ENCODE results near the gene ST8SIA1. TPM values are rescaled to one million over a fixed set of nuclear protein-coding genes. Genes with fewer than 3 reads are reported as not detected.

The ST8SIA1 gene
- total and polyA plus RNA-seq, 2 donors (not counting 1 experiment from before 2014, with no cell fraction given): 0.45 to 23.9 TPM

- Histone ChIP-seq H3K9me3 (ENCODE audit: control insufficient read depth, insufficient read depth, low read depth, low read length) (no peaks in the 10 kb centered on the region), H3K4me1 (ENCODE audit: control insufficient read depth, extremely low read depth, insufficient read depth, low read length) (peaks cover 9% of the 10 kb centered on the region), H2AFZ (ENCODE audit: low read length) (peak overlapping the region; percentile 36), H3K27ac (ENCODE audit: insufficient read depth, low read length) (peak overlapping the region; percentile 87), H3K9ac (ENCODE audit: insufficient read depth, low read length) (peak overlapping the region; percentile 52), H3K4me3 (replicated peaks in 1 of 4; ENCODE audit: control extremely low read depth in 1 of 4, insufficient read depth in 1 of 4, low read depth in 3 of 4, low read length in 4 of 4) (no peak overlapping the region), H3K79me2 (ENCODE audit: control insufficient read depth, insufficient read depth, low read length) (no peaks in the 10 kb centered on the region), H3K36me3 (ENCODE audit: control insufficient read depth, insufficient read depth, low read length) (peaks cover 1% of the 10 kb centered on the region), H4K20me1 (ENCODE audit: control insufficient read depth, extremely low read depth, insufficient read depth, low read length) (no peaks in the 10 kb centered on the region), H3K4me2 (ENCODE audit: extremely low read depth, insufficient read depth, low read length) (peak overlapping the region; percentile 77), H3K27me3 (ENCODE audit: control insufficient read depth, insufficient read depth, low read length) (no peaks in the 10 kb centered on the region)
- no peak for TF ChIP-seq EZH2 (IDR thresholded peaks at IDR 0.05; ENCODE audit: low read length, missing control alignments)
- TF ChIP-seq, protein P1, sequence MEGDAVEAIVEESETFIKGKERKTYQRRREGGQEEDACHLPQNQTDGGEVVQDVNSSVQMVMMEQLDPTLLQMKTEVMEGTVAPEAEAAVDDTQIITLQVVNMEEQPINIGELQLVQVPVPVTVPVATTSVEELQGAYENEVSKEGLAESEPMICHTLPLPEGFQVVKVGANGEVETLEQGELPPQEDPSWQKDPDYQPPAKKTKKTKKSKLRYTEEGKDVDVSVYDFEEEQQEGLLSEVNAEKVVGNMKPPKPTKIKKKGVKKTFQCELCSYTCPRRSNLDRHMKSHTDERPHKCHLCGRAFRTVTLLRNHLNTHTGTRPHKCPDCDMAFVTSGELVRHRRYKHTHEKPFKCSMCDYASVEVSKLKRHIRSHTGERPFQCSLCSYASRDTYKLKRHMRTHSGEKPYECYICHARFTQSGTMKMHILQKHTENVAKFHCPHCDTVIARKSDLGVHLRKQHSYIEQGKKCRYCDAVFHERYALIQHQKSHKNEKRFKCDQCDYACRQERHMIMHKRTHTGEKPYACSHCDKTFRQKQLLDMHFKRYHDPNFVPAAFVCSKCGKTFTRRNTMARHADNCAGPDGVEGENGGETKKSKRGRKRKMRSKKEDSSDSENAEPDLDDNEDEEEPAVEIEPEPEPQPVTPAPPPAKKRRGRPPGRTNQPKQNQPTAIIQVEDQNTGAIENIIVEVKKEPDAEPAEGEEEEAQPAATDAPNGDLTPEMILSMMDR (conservative IDR thresholded peaks at IDR 0.05 in 1 of 2, IDR thresholded peaks at IDR 0.05 in 1 of 2; ENCODE audit: low read depth in 1 of 2, low read length in 2 of 2): no peak
- DNase-seq (ENCODE audit: low read depth in 2 of 2): peak; percentile 99 to 100
Measured at GRCh38 chr12:22275843-22276242, 58.7 kb downstream of the ST8SIA1 start.

- no peak overlapping the region for H3K9ac ChIP-seq (ENCODE audit: insufficient read depth, low read length)
Measured at GRCh38 chr12:22272335-22273151, 62.0 kb downstream of the ST8SIA1 start.

GRCh38 chr12:22271023-22271422, 63.5 kb downstream of the ST8SIA1 start:
- Histone ChIP-seq H3K27me3 (ENCODE audit: control insufficient read depth, insufficient read depth, low read length) (no peaks in the 10 kb centered on the region), H2AFZ (ENCODE audit: low read length) (no peak overlapping the region), H3K27ac (ENCODE audit: insufficient read depth, low read length) (no peak overlapping the region)

More at GRCh38 chr12:22272335-22273151, 62.0 kb downstream of the ST8SIA1 start:
- no peaks in the 10 kb centered on the region for H3K9me3 ChIP-seq (ENCODE audit: control insufficient read depth, insufficient read depth, low read depth, low read length)
- H2AFZ ChIP-seq (ENCODE audit: low read length): no peak overlapping the region
- H3K4me3 ChIP-seq (replicated peaks in 1 of 4; ENCODE audit: control extremely low read depth in 1 of 4, insufficient read depth in 1 of 4, low read depth in 3 of 4, low read length in 4 of 4): no peak overlapping the region
- H3K36me3 ChIP-seq (ENCODE audit: control insufficient read depth, insufficient read depth, low read length): no peaks in the 10 kb centered on the region
- H4K20me1 ChIP-seq (ENCODE audit: control insufficient read depth, extremely low read depth, insufficient read depth, low read length): no peaks in the 10 kb centered on the region
- TF ChIP-seq EZH2 (IDR thresholded peaks at IDR 0.05; ENCODE audit: low read length, missing control alignments): no peak
- TF ChIP-seq, protein P1 (conservative IDR thresholded peaks at IDR 0.05 in 1 of 2, IDR thresholded peaks at IDR 0.05 in 1 of 2; ENCODE audit: low read depth in 1 of 2, low read length in 2 of 2): no peak
- peak in 1 of 2 donors; percentile 24 for DNase-seq (ENCODE audit: low read depth in 2 of 2)
- peaks cover 11% of the 10 kb centered on the region for H3K4me1 ChIP-seq (ENCODE audit: control insufficient read depth, extremely low read depth, insufficient read depth, low read length)
- no peak overlapping the region for H3K4me2 ChIP-seq (ENCODE audit: extremely low read depth, insufficient read depth, low read length)
- no peaks in the 10 kb centered on the region for H3K27me3 ChIP-seq (ENCODE audit: control insufficient read depth, insufficient read depth, low read length)
- H3K27ac ChIP-seq (ENCODE audit: insufficient read depth, low read length): no peak overlapping the region
- no peaks in the 10 kb centered on the region for H3K79me2 ChIP-seq (ENCODE audit: control insufficient read depth, insufficient read depth, low read length)

More at GRCh38 chr12:22271023-22271422, 63.5 kb downstream of the ST8SIA1 start:
- TF ChIP-seq, protein P1 (conservative IDR thresholded peaks at IDR 0.05 in 1 of 2, IDR thresholded peaks at IDR 0.05 in 1 of 2; ENCODE audit: low read depth in 1 of 2, low read length in 2 of 2): no peak
- no peak for TF ChIP-seq EZH2 (IDR thresholded peaks at IDR 0.05; ENCODE audit: low read length, missing control alignments)
- H3K4me3 ChIP-seq (replicated peaks in 1 of 4; ENCODE audit: control extremely low read depth in 1 of 4, insufficient read depth in 1 of 4, low read depth in 3 of 4, low read length in 4 of 4): no peak overlapping the region
- peak; percentile 89 to 95 for DNase-seq (ENCODE audit: low read depth in 2 of 2)
- no peaks in the 10 kb centered on the region for H3K36me3 ChIP-seq (ENCODE audit: control insufficient read depth, insufficient read depth, low read length)
- peak overlapping the region; percentile 36 for H3K4me2 ChIP-seq (ENCODE audit: extremely low read depth, insufficient read depth, low read length)
- peaks cover 7% of the 10 kb centered on the region for H3K4me1 ChIP-seq (ENCODE audit: control insufficient read depth, extremely low read depth, insufficient read depth, low read length)
- no peak overlapping the region for H3K9ac ChIP-seq (ENCODE audit: insufficient read depth, low read length)
- H3K9me3 ChIP-seq (ENCODE audit: control insufficient read depth, insufficient read depth, low read depth, low read length): no peaks in the 10 kb centered on the region
- H3K79me2 ChIP-seq (ENCODE audit: control insufficient read depth, insufficient read depth, low read length): no peaks in the 10 kb centered on the region
- H4K20me1 ChIP-seq (ENCODE audit: control insufficient read depth, extremely low read depth, insufficient read depth, low read length): no peaks in the 10 kb centered on the region

Data from fibroblast of lung (primary cell).